Occipital lobe (tissue), 2 donors: ENCODE measurements around the gene CENPQ. TPM values are rescaled to one million over a fixed set of nuclear protein-coding genes. Genes with fewer than 3 reads are reported as not detected.

Experiments
- DNase-seq: peaks from one replicate; lab custom pipeline; 2025; lab: John Stamatoyannopoulos, UW
- total RNA-seq: library from RNA; depleted of rRNA; stranded (reverse); fragments of >200 nt; gene quantifications from one replicate; pipeline ENCODE4 v1.2.3, GENCODE V29; 2014

CENPQ gene
- total RNA-seq, 1 donor from 2014 or later, result 5.6 TPM

- no peak for DNase-seq
Observed at GRCh38 chr6:49504666-49505065, 41.5 kb downstream of the CENPQ start.

DNA sequence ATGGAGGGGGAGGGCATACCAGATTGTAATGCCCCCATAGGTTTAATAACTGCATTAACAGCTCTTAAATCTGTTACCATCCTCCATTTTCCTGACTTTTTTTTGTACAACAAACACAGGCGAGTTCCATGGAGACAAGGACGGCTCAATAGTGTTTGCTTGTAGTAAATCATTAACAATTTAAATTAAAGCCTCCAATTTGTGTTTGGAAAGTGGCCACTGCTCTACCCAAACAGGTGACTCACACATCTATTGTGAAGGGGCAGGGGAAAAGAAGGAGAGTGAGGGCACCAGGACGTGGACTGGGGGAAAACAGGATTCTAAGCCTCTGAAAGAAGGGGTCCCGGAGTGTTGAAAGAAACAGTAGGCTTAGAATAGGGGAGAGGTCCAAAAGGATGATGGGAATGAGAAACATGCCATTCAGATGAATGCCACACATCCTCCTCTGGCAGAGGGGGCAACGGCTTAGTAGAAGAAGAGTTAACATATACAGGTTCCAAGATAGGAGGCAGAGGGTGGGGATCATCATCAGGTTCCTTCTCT lies 43.5 kb downstream of the CENPQ start:
- no peak for DNase-seq

DNA sequence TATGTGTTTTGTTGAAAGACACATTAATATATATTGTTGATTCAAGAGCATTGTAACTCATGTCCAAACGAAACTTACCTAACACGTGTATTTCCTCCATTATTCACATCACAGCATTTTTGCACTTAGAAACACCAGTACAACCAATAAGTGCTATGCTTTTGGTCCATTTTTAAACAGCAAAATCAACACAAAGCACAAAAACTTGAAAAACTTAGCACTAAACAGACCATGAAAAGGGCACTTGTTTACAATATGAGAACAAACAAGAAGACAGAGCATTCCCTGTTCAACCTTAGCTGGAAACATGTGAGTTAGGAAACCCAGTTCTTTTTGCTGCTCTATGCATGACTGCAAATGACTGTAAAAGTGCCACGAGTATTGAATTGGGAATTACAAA lies 46.2 kb downstream of the CENPQ start:
- DNase-seq, result no peak

GRCh38 chr6:49513153-49513989 lies 50.2 kb downstream of the CENPQ start:
- no peak for DNase-seq

DNA sequence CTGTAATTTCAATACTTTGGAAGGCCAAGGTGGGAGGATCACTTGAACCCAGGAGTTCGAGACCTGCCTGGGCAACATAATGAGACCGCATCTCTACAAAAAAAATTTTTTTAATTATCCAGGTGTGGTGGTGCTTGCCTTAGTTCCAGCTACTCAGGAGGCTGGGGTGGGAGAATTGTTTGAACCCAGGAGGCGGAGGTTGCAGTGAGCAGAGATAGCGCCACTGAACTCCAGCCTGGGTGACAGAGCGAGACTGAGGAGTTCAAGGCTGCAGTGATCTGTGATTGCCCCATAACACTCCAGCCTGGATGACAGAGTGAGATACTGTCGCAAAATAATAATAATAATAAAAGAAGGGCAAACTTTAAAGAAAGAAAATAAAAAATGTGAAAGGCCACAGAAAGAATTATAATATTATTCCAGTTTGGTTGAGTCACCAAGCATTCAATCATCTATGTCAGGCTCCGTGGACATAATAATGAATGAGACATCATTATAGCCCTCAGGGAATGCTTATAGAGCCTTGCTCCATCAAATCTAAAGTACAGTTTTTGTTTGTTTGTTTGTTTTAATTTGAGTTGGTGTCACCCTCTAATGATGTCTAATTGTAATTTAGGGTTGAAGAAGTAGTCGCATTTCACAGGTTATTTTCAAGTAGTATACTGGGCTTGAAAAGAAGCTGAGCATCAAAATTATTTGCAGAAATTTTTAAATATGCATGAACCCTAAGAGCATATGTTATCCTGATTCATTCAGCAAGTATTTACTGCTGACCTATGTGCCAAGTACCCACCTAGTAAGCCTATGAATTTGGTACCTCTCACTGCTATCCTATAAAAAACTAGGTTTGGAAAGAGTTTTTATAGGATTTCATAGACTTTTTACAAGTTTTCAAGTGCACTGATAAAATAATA lies 51.7 kb downstream of the CENPQ start:
- no peak for DNase-seq

- DNase-seq, result no peak
Observed at GRCh38 chr6:49515485-49516146, 52.4 kb downstream of the CENPQ start.

DNA sequence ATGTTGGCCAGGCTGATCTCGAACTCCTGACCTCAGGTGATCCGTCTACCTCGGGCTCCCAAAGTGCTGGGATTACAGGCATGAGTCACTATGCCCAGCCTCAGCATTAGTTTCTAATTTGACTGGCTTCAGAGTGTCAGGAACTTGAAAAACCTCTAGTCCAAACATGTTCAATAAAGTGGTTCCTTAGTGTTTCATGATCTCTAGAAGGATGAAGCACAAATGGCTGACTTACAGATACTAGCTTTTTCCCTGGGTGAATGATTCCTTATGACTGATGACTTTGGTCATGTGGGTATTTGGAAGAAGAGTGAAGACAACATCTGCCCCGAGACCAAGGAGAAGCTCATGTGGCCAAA lies 53.0 kb downstream of the CENPQ start:
- DNase-seq, result no peak

- no peak for DNase-seq
Observed at GRCh38 chr6:49517919-49518318, 54.7 kb downstream of the CENPQ start.

GRCh38 chr6:49519660-49520059 lies 56.5 kb downstream of the CENPQ start:
- no peak for DNase-seq

DNA sequence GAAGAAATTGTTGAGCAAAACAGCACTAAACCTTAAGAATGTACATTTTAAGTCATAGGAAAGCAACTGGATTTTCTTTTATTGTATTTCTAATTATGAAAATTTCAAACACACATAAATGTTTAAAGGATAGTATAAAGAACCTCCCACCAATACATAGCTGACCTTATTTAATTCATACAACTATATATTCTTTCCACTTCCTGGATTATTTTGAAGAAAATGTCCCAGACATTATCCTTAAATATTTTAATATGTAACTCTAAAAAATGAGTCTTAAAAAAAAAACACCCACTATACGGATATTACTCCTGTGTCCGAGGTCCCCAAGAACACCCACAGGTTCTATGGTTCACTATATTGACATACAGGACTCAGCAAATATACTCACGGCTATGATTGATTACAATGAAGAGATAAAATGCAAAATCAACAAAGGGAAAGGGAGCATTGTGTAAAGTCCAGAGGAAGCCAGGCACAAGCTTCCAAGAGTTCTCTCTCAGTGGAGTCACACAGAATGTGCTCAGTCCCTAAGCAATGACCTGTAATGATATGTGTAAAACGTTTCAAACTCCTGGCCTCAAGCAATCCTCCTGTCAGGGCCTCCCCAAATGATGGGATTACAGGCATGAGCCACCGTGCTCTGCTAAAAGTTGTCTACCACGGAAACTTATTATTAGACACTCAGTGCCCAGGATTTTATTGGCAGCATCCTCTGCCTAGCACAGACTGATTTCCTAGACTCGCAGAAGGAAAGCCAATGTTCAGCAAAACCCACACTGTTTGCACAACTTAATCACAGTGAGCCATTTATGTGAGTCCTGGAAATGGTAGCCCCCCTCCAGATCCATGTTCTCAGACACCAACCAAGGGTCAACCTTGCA lies 59.8 kb downstream of the CENPQ start:
- DNase-seq, result no peak

- no peak for DNase-seq
Observed at GRCh38 chr6:49523901-49524300, 60.7 kb downstream of the CENPQ start.

- no peak for DNase-seq
Observed at GRCh38 chr6:49524541-49524940, 61.4 kb downstream of the CENPQ start.

- no peak for DNase-seq
Observed at GRCh38 chr6:49526598-49526997, 63.4 kb downstream of the CENPQ start.

- DNase-seq, result no peak
Observed at GRCh38 chr6:49527320-49527719, 64.2 kb downstream of the CENPQ start.

DNA sequence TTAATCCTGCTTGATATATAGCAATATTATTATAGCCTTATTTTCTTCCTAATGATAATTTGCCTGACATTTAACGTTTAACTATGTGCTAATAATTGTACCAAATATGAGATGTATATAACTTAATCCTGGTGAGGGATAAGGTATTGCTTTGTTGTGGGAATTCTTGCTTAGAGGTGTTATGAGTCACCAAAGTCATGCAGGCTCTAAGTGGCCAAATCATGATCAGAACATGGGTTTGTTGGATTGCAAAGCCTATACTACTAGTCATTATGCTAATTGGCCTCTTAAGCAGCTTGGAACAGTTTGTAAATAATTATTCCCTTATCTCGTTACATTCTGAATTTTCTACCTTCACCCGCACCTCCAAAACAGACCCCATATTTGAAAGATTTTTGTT lies 65.4 kb downstream of the CENPQ start:
- DNase-seq, result no peak

DNA sequence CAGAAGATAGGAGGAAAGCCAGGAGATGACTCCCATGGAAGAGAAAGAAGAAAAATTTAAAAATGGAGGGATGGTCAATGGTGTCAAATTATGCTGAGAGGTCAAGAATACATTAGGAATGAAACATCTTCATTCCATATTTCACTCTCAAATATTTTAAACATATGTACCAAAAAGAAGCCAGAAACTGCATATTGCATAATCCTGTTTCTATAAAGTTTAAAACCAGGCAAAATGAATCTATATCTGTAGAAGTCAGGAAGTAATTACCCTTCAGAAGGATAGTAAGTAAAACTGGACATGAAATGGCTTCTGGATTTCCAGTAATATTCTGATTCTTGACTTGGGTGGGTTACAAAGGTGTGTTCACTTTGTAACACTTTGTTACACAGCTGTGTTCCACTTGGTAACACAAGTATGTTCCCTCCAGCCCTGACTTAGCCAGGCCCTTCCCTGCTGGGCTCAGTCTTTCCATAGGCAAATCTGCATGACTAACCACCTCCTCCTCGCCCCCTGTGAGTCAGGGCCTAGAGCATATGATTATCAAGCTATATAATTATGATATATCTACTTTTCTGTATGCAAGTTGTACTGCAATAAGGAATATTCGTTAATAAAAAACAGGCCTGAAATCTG lies 67.1 kb downstream of the CENPQ start:
- DNase-seq, result no peak

DNA sequence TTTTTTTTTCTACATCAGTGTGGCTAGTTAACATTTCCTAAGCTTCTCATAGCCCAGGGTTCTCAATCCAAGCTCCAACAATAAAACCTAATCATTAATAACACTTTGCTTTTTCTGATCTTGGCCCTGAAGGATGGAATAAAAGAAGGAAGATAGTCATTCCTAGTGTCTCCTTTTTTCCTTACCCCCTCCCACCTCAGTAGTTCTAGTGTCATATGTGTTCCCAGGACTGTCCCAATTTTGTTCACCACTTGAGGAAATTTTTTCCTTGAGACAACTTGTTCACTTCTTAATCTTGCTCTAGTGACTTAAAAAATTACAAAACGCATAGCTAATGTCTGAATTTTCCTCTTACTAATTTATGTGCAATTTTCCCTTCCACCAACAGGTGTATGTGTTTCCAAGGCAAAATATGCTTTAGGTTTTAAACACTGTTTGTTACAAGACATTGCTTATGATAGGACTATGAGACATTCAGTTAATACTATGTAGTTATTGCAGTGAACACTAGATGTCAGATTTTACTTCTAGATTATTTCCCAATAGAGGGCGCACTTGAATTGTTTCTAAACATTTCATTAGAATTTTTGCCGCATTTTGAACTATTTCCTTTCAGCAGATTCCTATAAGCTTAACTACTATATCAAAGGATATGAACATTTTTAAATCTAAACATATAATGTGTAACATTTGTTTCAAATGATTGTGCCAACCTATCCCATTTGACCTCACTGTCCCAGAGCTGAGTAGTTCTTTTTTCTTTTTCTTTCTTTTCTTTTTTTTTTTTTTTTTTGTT lies 68.8 kb downstream of the CENPQ start:
- no peak for DNase-seq

GRCh38 chr6:49535795-49536194 lies 72.6 kb downstream of the CENPQ start:
- DNase-seq, result no peak

DNA sequence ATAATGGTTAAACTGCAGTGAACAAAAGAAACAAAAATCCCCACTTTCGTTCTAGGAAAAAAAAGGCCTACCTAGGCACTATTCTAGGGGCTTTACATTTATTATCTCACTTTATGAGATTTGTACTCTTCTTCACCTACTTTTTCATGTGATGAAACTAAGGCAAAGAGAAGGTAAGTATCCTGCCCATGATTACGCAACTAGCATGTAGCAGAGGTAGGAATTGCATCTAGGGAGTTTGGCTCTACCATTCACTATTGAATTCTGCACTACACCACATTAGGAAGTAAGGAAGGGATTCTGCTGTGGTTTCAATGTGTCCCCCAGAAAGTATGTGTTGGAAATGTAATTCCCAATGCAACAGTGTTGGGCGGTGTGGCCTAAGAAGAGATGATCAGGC lies 75.9 kb downstream of the CENPQ start:
- no peak for DNase-seq
